Measurements from ENCODE around the gene NME9.

The NME9 gene

DNA sequence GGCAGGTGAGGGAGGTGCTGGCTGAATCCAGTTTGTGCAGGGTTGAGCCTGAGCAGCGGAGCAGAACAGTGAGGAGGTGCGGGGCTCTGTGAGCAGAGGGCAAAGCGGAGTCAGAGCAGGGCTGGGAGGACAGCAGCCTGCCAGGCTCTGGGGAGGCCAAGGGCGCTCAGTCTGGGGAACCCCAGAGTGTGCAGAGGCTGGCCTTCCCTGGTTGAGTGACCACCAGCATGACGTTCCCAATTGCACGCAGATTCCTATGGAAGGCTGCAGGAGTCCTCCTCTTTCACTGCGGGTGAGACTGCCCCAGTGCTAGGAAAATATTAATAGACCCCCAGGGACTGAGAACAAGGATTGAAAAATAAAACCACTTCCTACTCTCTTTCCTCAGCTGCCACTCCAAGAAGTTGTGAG lies 31.9 kb upstream of the NME9 start:
- no peaks in the 10 kb centered on the region for H3K27me3 ChIP-seq (ENCODE audit: insufficient read depth, low read length)

DNA sequence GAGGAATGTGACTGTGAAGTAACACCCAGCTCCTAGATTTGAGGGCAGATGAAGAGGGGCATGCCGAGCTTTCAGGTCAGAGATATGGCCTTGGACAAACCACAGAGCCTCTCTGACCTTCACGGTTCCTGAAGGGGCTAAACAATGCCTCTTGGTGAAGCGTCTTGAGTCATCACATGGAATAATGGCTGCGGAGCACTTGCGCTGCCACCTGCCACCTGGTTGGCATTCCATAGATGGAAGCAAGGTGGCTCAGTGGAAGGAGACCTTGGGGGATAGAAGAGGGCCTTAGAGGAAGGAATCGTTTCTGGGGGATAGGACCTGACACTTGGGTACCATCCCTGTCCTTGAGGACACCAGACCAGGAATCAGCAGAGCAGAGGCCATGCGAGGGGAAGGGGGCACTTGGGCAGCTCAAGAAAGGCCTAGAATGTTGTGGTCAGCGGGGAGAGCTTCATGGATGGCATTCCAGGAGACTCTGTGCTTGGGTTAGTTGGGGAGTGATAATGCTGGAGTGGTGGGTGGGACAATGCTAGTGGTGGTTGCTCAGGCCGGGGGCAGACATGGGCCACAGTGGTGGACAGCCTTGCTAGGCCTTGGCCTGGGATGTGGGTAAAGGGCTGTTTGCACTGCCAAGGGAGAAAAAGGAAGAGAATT lies 31.3 kb upstream of the NME9 start:
- Histone ChIP-seq H3K27ac (ENCODE audit: low read depth, low read length) (no peak overlapping the region), H2AFZ (ENCODE audit: low read length, unreplicated experiment) (no peak overlapping the region), H3K27me3 (ENCODE audit: insufficient read depth, low read length) (no peaks in the 10 kb centered on the region), H3K4me1 (ENCODE audit: control insufficient read depth, insufficient read depth, low read length, unreplicated experiment) (no peaks in the 10 kb centered on the region), H3K36me3 (ENCODE audit: insufficient read depth, low read length) (no peaks in the 10 kb centered on the region), H3K79me2 (ENCODE audit: control insufficient read depth, insufficient read depth, low read length, unreplicated experiment) (no peaks in the 10 kb centered on the region), H3K4me3 (ENCODE audit: low read depth, low read length) (no peak overlapping the region)

More for the DNA sequence above, 31.9 kb upstream of the NME9 start:
- H3K79me2 ChIP-seq (ENCODE audit: control insufficient read depth, insufficient read depth, low read length, unreplicated experiment) = no peaks in the 10 kb centered on the region
- H3K4me3 ChIP-seq (ENCODE audit: low read depth, low read length) = no peak overlapping the region
- no peak overlapping the region for H2AFZ ChIP-seq (ENCODE audit: low read length, unreplicated experiment)
- no peaks in the 10 kb centered on the region for H3K4me1 ChIP-seq (ENCODE audit: control insufficient read depth, insufficient read depth, low read length, unreplicated experiment)
- no peaks in the 10 kb centered on the region for H3K36me3 ChIP-seq (ENCODE audit: insufficient read depth, low read length)
- no peak overlapping the region for H3K27ac ChIP-seq (ENCODE audit: low read depth, low read length)

DNA sequence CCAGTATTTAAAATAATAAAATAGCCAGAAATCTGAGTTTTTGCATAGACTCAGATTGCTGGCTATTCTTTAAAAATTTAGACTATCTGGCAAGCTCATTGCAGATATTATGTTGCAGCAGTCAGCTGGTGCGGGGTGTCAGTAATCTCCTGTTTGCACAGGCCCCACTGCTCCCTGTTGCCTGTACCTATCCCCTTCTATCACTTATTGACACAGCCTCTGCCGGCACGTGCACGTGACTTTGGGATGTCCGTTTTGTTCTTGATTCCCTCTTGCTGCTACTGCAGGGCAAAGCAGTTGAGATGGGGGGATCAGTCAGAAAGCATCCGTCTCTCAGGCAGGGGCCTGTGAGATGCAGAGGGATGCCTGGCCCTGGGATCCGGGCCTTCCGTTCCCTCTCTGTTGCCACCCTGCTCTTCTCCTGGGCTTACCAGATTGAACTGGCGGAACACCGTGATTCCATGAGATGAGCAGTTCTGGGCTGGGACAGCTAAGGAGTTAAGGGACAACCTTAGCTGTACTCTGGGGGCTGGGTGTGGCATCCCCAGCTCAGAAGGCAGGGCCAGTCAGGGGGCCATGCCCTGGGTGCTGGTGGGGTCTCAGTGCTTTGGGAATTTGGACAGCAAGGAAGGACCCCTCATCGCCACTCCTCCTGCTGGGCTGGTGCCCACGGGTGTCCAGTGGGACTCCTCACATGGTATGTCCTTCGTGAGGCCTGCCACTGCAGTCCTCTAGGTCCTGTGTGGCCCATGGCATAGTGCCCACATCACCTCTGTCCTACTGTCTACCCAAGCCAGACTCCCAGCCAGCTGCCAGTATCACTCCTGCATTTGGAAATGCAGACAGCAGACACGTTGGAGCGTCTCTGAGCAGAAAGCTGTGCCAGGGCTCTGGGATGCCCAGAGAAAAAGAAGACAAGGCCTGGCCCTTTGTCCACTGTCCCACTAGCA lies 30.5 kb upstream of the NME9 start:
- no peak overlapping the region for H3K4me3 ChIP-seq (ENCODE audit: low read depth, low read length)
- no peaks in the 10 kb centered on the region for H3K36me3 ChIP-seq (ENCODE audit: insufficient read depth, low read length)
- no peaks in the 10 kb centered on the region for H3K27me3 ChIP-seq (ENCODE audit: insufficient read depth, low read length)
- H3K27ac ChIP-seq (ENCODE audit: low read depth, low read length) = no peak overlapping the region
- no peaks in the 10 kb centered on the region for H3K4me1 ChIP-seq (ENCODE audit: control insufficient read depth, insufficient read depth, low read length, unreplicated experiment)
- no peak overlapping the region for H2AFZ ChIP-seq (ENCODE audit: low read length, unreplicated experiment)
- H3K79me2 ChIP-seq (ENCODE audit: control insufficient read depth, insufficient read depth, low read length, unreplicated experiment) = no peaks in the 10 kb centered on the region

DNA sequence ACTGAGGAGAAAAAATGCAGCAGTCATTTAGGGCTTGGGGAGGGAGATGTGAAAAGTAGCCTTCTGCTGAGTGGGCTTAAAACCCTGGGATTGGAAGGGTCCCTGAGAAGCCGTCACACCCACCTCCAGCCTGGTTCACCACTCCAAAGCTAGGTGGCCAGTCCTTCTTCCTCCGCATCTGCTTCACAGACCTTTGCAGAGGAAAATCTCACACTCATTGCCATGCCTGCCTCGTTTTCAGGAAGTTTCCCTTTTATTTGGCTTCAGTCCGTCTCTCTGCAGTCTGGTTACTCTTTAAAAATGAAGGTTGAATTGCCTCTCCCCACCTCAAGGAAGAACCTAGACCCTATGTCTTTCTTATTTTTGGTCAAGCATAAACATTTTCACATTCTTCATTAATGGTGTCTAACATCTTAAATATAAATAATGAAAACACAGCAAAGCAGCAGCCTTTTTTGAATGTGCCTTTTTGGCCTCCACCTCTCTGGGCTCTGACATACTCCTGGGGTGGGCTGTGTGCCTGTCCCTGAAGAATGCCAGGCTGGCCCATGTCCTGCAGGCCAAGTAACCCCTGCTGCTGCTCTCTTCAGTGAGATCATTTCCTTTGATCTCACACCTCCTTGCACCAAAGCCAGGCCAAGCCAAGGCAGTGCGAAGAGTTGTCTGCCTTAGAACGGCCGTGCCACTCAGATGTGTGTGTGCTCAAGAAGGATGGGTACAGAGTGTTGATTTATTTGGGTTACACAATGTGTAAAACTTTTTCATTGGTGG lies 29.7 kb upstream of the NME9 start:
- no peak overlapping the region for H3K27ac ChIP-seq (ENCODE audit: low read depth, low read length)
- no peaks in the 10 kb centered on the region for H3K27me3 ChIP-seq (ENCODE audit: insufficient read depth, low read length)
- no peaks in the 10 kb centered on the region for H3K36me3 ChIP-seq (ENCODE audit: insufficient read depth, low read length)
- no peak overlapping the region for H2AFZ ChIP-seq (ENCODE audit: low read length, unreplicated experiment)
- no peaks in the 10 kb centered on the region for H3K79me2 ChIP-seq (ENCODE audit: control insufficient read depth, insufficient read depth, low read length, unreplicated experiment)
- no peaks in the 10 kb centered on the region for H3K4me1 ChIP-seq (ENCODE audit: control insufficient read depth, insufficient read depth, low read length, unreplicated experiment)
- H3K4me3 ChIP-seq (ENCODE audit: low read depth, low read length) = no peak overlapping the region

DNA sequence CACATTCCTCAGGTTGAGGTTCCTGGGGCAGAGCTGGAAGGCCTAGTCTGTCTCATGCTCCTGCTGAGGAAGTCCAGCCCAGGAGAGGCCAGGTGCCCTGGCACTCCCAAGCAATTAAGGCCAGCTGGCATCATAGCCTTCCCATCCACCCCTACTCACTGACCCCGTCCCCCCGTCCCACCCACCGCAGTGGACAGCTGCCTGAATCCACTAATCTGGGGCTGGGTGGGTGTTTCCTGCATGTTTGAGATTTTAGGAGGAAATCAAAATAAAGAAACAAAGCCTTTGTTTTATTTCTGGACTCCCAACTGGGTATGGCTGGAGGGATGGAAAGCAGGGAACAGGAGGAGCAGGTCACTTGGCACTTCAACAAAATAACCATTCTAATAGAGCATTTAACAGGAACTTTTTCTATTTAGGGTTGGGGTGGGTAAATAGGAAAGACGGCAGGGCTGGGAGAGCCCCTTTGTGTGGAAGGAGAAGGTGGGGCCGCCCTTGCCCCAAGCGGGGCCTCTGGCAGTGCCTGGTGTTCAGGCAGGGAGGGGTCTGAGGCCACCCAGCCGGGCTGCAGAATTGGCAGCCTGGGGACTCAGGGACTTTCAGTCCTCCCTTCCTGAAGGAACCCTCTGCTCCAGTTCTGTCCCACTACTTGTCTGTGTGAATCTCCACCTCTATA lies 27.2 kb upstream of the NME9 start:
- no peaks in the 10 kb centered on the region for H3K36me3 ChIP-seq (ENCODE audit: insufficient read depth, low read length)
- no peak overlapping the region for H3K27ac ChIP-seq (ENCODE audit: low read depth, low read length)
- no peak overlapping the region for H3K4me3 ChIP-seq (ENCODE audit: low read depth, low read length)
- peaks cover 4% of the 10 kb centered on the region for H3K79me2 ChIP-seq (ENCODE audit: control insufficient read depth, insufficient read depth, low read length, unreplicated experiment)
- H3K4me1 ChIP-seq (ENCODE audit: control insufficient read depth, insufficient read depth, low read length, unreplicated experiment) = no peaks in the 10 kb centered on the region
- no peaks in the 10 kb centered on the region for H3K27me3 ChIP-seq (ENCODE audit: insufficient read depth, low read length)
- H2AFZ ChIP-seq (ENCODE audit: low read length, unreplicated experiment) = no peak overlapping the region

DNA sequence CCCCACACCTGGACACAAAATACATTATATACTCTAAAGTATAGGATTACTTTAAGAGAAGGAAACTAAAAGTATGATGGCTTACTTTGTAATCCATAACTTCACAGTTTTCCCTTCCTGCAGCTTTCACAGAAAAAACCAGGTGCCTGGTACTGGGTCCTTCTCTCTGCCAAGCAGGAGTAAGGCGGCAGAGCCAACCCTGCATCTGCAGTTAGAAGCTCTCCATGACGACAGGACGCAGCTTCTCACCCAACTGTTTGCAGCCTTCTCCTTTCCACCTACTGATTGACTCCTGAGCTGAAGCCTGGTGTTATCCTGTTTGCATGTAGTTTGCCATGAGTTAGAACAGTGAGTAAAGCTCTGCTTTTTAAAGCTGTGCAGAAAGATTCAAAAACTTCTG lies 25.4 kb upstream of the NME9 start:
- Histone ChIP-seq H3K27ac (ENCODE audit: low read depth, low read length) (no peak overlapping the region), H3K4me3 (ENCODE audit: low read depth, low read length) (no peak overlapping the region), H2AFZ (ENCODE audit: low read length, unreplicated experiment) (no peak overlapping the region), H3K36me3 (ENCODE audit: insufficient read depth, low read length) (no peaks in the 10 kb centered on the region), H3K79me2 (ENCODE audit: control insufficient read depth, insufficient read depth, low read length, unreplicated experiment) (peaks cover 14% of the 10 kb centered on the region), H3K4me1 (ENCODE audit: control insufficient read depth, insufficient read depth, low read length, unreplicated experiment) (no peaks in the 10 kb centered on the region), H3K27me3 (ENCODE audit: insufficient read depth, low read length) (no peaks in the 10 kb centered on the region)

DNA sequence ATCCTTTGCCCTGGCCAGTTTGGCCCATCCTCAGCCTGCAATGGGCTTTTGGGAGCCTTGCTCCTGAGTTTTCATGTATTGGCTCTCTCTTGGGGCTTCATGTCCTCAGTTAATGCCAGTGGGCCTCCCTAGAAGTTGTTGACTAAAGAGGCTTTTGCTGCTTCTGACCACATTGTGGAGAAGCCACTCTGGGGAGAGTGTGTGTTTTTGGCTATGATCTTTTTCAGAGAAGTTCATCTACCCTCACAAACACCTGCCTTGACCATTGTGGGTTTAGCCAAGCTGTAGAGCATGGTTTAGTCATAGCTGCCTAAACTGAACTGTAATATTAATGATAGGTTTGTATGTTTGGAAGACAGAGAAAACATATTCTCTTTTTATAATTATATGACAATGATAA lies 24.7 kb upstream of the NME9 start:
- no peaks in the 10 kb centered on the region for H3K27me3 ChIP-seq (ENCODE audit: insufficient read depth, low read length)
- no peak overlapping the region for H2AFZ ChIP-seq (ENCODE audit: low read length, unreplicated experiment)
- peaks cover 16% of the 10 kb centered on the region for H3K79me2 ChIP-seq (ENCODE audit: control insufficient read depth, insufficient read depth, low read length, unreplicated experiment)
- H3K27ac ChIP-seq (ENCODE audit: low read depth, low read length) = no peak overlapping the region
- no peaks in the 10 kb centered on the region for H3K4me1 ChIP-seq (ENCODE audit: control insufficient read depth, insufficient read depth, low read length, unreplicated experiment)
- H3K36me3 ChIP-seq (ENCODE audit: insufficient read depth, low read length) = no peaks in the 10 kb centered on the region
- H3K4me3 ChIP-seq (ENCODE audit: low read depth, low read length) = no peak overlapping the region

DNA sequence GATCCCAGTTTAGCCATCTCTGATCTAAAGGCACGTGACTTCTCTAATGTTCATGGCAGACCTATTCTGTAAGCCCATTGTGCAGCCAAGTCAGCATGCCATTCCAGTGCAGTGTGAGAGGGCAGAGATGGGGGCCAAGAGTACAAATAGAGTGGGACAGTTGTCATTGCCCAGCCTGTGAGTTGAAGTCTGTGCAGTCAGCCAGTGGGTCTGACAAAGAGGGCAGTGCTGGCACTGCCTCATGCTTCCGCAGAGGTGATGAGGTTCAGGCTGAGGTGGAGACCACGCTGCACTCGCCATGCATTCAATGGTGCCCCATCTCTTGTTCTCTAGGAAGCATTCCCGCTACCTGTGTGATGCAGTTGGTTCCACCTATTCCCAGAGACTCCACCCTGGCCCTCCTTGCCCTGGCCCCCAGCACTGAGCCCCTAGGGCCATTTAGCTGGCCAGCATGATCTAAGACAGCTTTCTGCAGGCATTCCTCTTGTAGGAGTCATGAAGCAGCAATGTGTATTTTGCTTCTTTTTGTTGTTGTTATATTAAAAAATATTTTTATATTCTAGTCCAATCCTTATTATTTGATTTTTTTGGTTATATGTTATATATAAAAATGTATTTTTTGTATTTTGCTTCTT lies 22.4 kb upstream of the NME9 start:
- Histone ChIP-seq H3K27me3 (ENCODE audit: insufficient read depth, low read length) (no peaks in the 10 kb centered on the region), H3K4me3 (ENCODE audit: low read depth, low read length) (no peak overlapping the region), H3K27ac (ENCODE audit: low read depth, low read length) (no peak overlapping the region), H3K4me1 (ENCODE audit: control insufficient read depth, insufficient read depth, low read length, unreplicated experiment) (no peaks in the 10 kb centered on the region), H3K36me3 (ENCODE audit: insufficient read depth, low read length) (no peaks in the 10 kb centered on the region), H3K79me2 (ENCODE audit: control insufficient read depth, insufficient read depth, low read length, unreplicated experiment) (peaks cover 20% of the 10 kb centered on the region), H2AFZ (ENCODE audit: low read length, unreplicated experiment) (no peak overlapping the region)

DNA sequence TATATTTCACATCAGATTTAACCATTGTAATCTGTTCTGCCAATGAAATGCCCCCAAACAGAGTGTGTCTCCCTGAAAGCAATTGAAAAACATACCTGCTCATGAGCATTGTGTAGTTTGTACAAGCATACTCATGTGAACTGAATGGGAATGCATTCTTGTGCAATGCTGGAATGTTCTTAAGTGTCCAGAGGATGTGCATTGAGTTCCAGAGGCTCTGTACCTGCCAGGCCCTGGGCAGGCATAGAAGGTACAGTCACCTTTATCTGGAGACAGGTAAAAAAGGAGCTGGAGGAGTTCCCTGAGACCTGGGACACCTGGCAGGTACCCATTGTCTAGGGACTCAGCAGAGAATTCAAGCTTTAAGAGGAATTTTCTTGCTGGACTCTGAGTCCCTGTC lies 21.5 kb upstream of the NME9 start:
- Histone ChIP-seq H3K4me1 (ENCODE audit: control insufficient read depth, insufficient read depth, low read length, unreplicated experiment) (no peaks in the 10 kb centered on the region), H3K27me3 (ENCODE audit: insufficient read depth, low read length) (no peaks in the 10 kb centered on the region), H3K4me3 (ENCODE audit: low read depth, low read length) (no peak overlapping the region), H3K36me3 (ENCODE audit: insufficient read depth, low read length) (no peaks in the 10 kb centered on the region), H3K79me2 (ENCODE audit: control insufficient read depth, insufficient read depth, low read length, unreplicated experiment) (peaks cover 20% of the 10 kb centered on the region), H2AFZ (ENCODE audit: low read length, unreplicated experiment) (no peak overlapping the region), H3K27ac (ENCODE audit: low read depth, low read length) (no peak overlapping the region)
